ENCODE data around the gene CACNA2D4. TPM values are rescaled to one million over a fixed set of nuclear protein-coding genes. Genes with fewer than 3 reads are reported as not detected.

CACNA2D4 gene
- total and polyA plus RNA-seq, 2 of the 13 experiments (the other 11 are each of a cell fraction or from before 2014, with no cell fraction given) = 14.2 to 136 TPM

DNA sequence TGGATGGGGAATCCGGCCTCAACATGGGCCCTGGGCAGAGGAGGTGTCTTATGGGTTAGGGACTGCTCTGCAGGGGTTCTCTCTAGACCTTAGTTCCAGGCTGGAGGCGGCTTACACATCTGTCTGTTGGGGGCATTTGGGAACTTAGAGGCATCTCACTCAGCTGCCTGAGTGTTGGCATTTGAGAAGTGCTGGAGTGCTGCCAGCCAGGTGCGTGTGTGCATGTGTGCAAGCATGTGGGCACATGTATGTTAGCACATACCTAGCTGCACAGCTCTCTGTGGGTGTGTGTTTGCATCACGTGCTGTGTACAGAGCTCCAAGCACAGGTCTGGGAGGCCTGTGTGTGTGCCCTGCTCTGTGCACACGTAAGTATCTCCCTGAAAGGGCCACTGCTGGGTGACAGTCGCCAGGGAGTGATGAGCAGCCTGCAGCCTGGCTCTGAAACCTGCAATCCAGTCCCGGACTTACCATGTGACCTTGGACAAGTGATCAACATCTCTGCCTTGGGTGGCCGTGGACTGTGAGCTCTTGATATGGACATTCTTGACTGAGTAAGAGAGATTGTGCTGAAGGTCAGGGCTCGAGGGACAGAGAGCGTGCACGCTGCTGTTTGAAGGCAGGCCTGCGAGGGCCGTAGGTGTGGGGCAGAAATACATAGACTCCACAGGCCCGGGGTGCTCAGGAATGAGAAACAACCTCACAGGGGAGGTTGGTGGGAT is 92.9 kb downstream of the CACNA2D4 start (continued):
- TF ChIP-seq, protein P1, sequence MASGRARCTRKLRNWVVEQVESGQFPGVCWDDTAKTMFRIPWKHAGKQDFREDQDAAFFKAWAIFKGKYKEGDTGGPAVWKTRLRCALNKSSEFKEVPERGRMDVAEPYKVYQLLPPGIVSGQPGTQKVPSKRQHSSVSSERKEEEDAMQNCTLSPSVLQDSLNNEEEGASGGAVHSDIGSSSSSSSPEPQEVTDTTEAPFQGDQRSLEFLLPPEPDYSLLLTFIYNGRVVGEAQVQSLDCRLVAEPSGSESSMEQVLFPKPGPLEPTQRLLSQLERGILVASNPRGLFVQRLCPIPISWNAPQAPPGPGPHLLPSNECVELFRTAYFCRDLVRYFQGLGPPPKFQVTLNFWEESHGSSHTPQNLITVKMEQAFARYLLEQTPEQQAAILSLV (CRISPR knock-in tag; IDR thresholded peaks at IDR 0.05; ENCODE audit: borderline replicate concordance) = 0 out of 2 replicates have a peak, but pooled peaks have one; percentile 63
- peak; percentile 95 for TF ChIP-seq ESRRA (CRISPR knock-in tag; IDR thresholded peaks at IDR 0.05; ENCODE audit: low read depth)
- no peak for TF ChIP-seq GTF3A (CRISPR knock-in tag; conservative IDR thresholded peaks at IDR 0.05)
- TF ChIP-seq ZNF644 (CRISPR knock-in tag; IDR thresholded peaks at IDR 0.05; ENCODE audit: low read depth) = peak; percentile 48; the same call in 1 of the 2 replicates
- no peak for TF ChIP-seq SUZ12 (IDR thresholded peaks at IDR 0.05; ENCODE audit: low read depth, low read length)
- no peak for TF ChIP-seq ZNF282 (IDR thresholded peaks at IDR 0.05; ENCODE audit: partially characterized antibody)
- 0 out of 2 replicates have a peak, but pooled peaks have one; percentile 38 for TF ChIP-seq KDM3A (CRISPR knock-in tag; IDR thresholded peaks at IDR 0.05; ENCODE audit: low read depth)
- TF ChIP-seq ZC3H13 (CRISPR knock-in tag; IDR thresholded peaks at IDR 0.05) = no peak
- TF ChIP-seq MIER2 (CRISPR knock-in tag; IDR thresholded peaks at IDR 0.05) = peak; percentile 80
- TF ChIP-seq ZNF292 (CRISPR knock-in tag; IDR thresholded peaks at IDR 0.05; ENCODE audit: borderline replicate concordance, low read depth) = peak; percentile 45; the same call in 1 of the 2 replicates
- 0 out of 2 replicates have a peak, but pooled peaks have one; percentile 28 for TF ChIP-seq MIXL1 (CRISPR knock-in tag; IDR thresholded peaks at IDR 0.05)
- TF ChIP-seq GATAD2A (CRISPR knock-in tag; IDR thresholded peaks at IDR 0.05) = peak; percentile 67
- no peak for TF ChIP-seq SOX6 (IDR thresholded peaks at IDR 0.05)
- TF ChIP-seq SOX6 (CRISPR knock-in tag; IDR thresholded peaks at IDR 0.05) = peak; percentile 29
- TF ChIP-seq ZNF883 (CRISPR knock-in tag; IDR thresholded peaks at IDR 0.05; ENCODE audit: not compliant biosample characterization) = no peak
- TF ChIP-seq ERF (CRISPR knock-in tag; IDR thresholded peaks at IDR 0.05) = peak; percentile 42; the same call in 1 of the 2 replicates
- peak; percentile 48; the same call in 1 of the 2 replicates for TF ChIP-seq HOXA3 (CRISPR knock-in tag; IDR thresholded peaks at IDR 0.05)
- TF ChIP-seq MED1 (CRISPR knock-in tag; IDR thresholded peaks at IDR 0.05) = peak; percentile 70
- 0 out of 2 replicates have a peak, but pooled peaks have one; percentile 22 for TF ChIP-seq ZNF563 (CRISPR knock-in tag; IDR thresholded peaks at IDR 0.05)
- TF ChIP-seq PHF20 (CRISPR knock-in tag; IDR thresholded peaks at IDR 0.05) = no peak
- peak; percentile 65; the same call in 1 of the 2 replicates for TF ChIP-seq PPARG (CRISPR knock-in tag; conservative IDR thresholded peaks at IDR 0.05)
- no peak for TF ChIP-seq KDM6A (CRISPR knock-in tag; IDR thresholded peaks at IDR 0.05; ENCODE audit: low read depth)
- no peak for TF ChIP-seq LCORL (IDR thresholded peaks at IDR 0.05)
- no peak for TF ChIP-seq LCORL (CRISPR knock-in tag; IDR thresholded peaks at IDR 0.05)
- TF ChIP-seq DPF2 (CRISPR knock-in tag; IDR thresholded peaks at IDR 0.05; ENCODE audit: borderline replicate concordance, low read depth) = 0 out of 2 replicates have a peak, but pooled peaks have one; percentile 37
- TF ChIP-seq, protein P2, sequence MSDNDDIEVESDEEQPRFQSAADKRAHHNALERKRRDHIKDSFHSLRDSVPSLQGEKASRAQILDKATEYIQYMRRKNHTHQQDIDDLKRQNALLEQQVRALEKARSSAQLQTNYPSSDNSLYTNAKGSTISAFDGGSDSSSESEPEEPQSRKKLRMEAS (IDR thresholded peaks at IDR 0.05) = peak; percentile 91
- TF ChIP-seq, protein P3, sequence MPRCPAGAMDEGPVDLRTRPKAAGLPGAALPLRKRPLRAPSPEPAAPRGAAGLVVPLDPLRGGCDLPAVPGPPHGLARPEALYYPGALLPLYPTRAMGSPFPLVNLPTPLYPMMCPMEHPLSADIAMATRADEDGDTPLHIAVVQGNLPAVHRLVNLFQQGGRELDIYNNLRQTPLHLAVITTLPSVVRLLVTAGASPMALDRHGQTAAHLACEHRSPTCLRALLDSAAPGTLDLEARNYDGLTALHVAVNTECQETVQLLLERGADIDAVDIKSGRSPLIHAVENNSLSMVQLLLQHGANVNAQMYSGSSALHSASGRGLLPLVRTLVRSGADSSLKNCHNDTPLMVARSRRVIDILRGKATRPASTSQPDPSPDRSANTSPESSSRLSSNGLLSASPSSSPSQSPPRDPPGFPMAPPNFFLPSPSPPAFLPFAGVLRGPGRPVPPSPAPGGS (CRISPR knock-in tag; IDR thresholded peaks at IDR 0.05) = 0 out of 2 replicates have a peak, but pooled peaks have one; percentile 24
- TF ChIP-seq MYC (CRISPR knock-in tag; IDR thresholded peaks at IDR 0.05; ENCODE audit: borderline replicate concordance) = peak; percentile 34; the same call in 1 of the 2 replicates
- TF ChIP-seq GZF1 (CRISPR knock-in tag; IDR thresholded peaks at IDR 0.05) = no peak
- TF ChIP-seq SMAD3 (CRISPR knock-in tag; IDR thresholded peaks at IDR 0.05) = no peak
- 0 out of 2 replicates have a peak, but pooled peaks have one; percentile 45 for TF ChIP-seq ZMYM3 (CRISPR knock-in tag; IDR thresholded peaks at IDR 0.05)
